ENCODE results near the gene NOTCH2. TPM values are rescaled to one million over a fixed set of nuclear protein-coding genes. Genes with fewer than 3 reads are reported as not detected.
"Not testable (repeated sequence)": the region's sequence is repeated elsewhere in the genome, so short reads cannot be mapped to it uniquely, and the experiment has no call there.

The NOTCH2 gene
- total RNA-seq, 3 donors from 2014 or later = 106 to 148 (median 123) TPM

- H3K27me3 ChIP-seq; H3K27ac ChIP-seq; H3K36me3 ChIP-seq; H3K4me3 ChIP-seq; H3K4me1 ChIP-seq; DNase-seq (ENCODE audit: low spot score in 2 of 2); H3K9me3 ChIP-seq; intact Hi-C loops (cut with DNase I; ENCODE audit: low total_unique reads): not testable (repeated sequence)
Measured at GRCh38 chr1:120098986-120099759, 29.7 kb upstream of the NOTCH2 start.

GRCh38 chr1:120096981-120097545, 27.6 kb upstream of the NOTCH2 start:
- H3K4me3 ChIP-seq; H3K4me1 ChIP-seq; H3K36me3 ChIP-seq; H3K27me3 ChIP-seq; H3K27ac ChIP-seq; DNase-seq (ENCODE audit: low spot score in 2 of 2); intact Hi-C loops (cut with DNase I; ENCODE audit: low total_unique reads); H3K9me3 ChIP-seq: not testable (repeated sequence)

- H3K4me3 ChIP-seq; H3K9me3 ChIP-seq; intact Hi-C loops (cut with DNase I; ENCODE audit: low total_unique reads); DNase-seq (ENCODE audit: low spot score in 2 of 2); H3K27me3 ChIP-seq; H3K27ac ChIP-seq; H3K4me1 ChIP-seq; H3K36me3 ChIP-seq: not testable (repeated sequence)
Measured at GRCh38 chr1:120093548-120094181, 24.2 kb upstream of the NOTCH2 start.

- H3K27ac ChIP-seq; DNase-seq (ENCODE audit: low spot score in 2 of 2); H3K36me3 ChIP-seq; H3K27me3 ChIP-seq; intact Hi-C loops (cut with DNase I; ENCODE audit: low total_unique reads); H3K4me3 ChIP-seq; H3K9me3 ChIP-seq; H3K4me1 ChIP-seq: not testable (repeated sequence)
Measured at GRCh38 chr1:120092232-120093218, 23.1 kb upstream of the NOTCH2 start.

GRCh38 chr1:120090830-120091229, 21.4 kb upstream of the NOTCH2 start:
- H3K9me3 ChIP-seq; H3K4me1 ChIP-seq; DNase-seq (ENCODE audit: low spot score in 2 of 2); H3K36me3 ChIP-seq; H3K27ac ChIP-seq; H3K4me3 ChIP-seq; intact Hi-C loops (cut with DNase I; ENCODE audit: low total_unique reads); H3K27me3 ChIP-seq: not testable (repeated sequence)

- DNase-seq (ENCODE audit: low spot score in 2 of 2); H3K27ac ChIP-seq; H3K4me1 ChIP-seq; H3K27me3 ChIP-seq; H3K9me3 ChIP-seq; H3K36me3 ChIP-seq; intact Hi-C loops (cut with DNase I; ENCODE audit: low total_unique reads); H3K4me3 ChIP-seq: not testable (repeated sequence)
Measured at GRCh38 chr1:120087959-120088358, 18.5 kb upstream of the NOTCH2 start.

GRCh38 chr1:120069920-120070214, 405 bp upstream of the NOTCH2 start:
- H3K4me3 ChIP-seq; H3K27me3 ChIP-seq; H3K36me3 ChIP-seq; H3K9me3 ChIP-seq; intact Hi-C loops (cut with DNase I; ENCODE audit: low total_unique reads); H3K27ac ChIP-seq; DNase-seq (ENCODE audit: low spot score in 2 of 2); H3K4me1 ChIP-seq: not testable (repeated sequence)

GRCh38 chr1:120068683-120069066, 787 bp downstream of the NOTCH2 start:
- DNase-seq (ENCODE audit: low spot score in 2 of 2); H3K9me3 ChIP-seq; H3K4me1 ChIP-seq; intact Hi-C loops (cut with DNase I; ENCODE audit: low total_unique reads); H3K36me3 ChIP-seq; H3K27me3 ChIP-seq: not testable (repeated sequence)
- H3K27ac ChIP-seq = peak overlapping the region; percentile 90 to 95
- H3K4me3 ChIP-seq = peak overlapping the region; percentile 63 to 86 (median 66)

- H3K4me3 ChIP-seq; H3K27ac ChIP-seq; DNase-seq (ENCODE audit: low spot score in 2 of 2); H3K36me3 ChIP-seq; intact Hi-C loops (cut with DNase I; ENCODE audit: low total_unique reads); H3K9me3 ChIP-seq; H3K4me1 ChIP-seq; H3K27me3 ChIP-seq: not testable (repeated sequence)
Measured at GRCh38 chr1:120048208-120048607, 21.3 kb downstream of the NOTCH2 start.

GRCh38 chr1:120041771-120042170, 27.7 kb downstream of the NOTCH2 start:
- H3K9me3 ChIP-seq; H3K4me3 ChIP-seq; DNase-seq (ENCODE audit: low spot score in 2 of 2); H3K4me1 ChIP-seq; H3K36me3 ChIP-seq; intact Hi-C loops (cut with DNase I; ENCODE audit: low total_unique reads); H3K27me3 ChIP-seq; H3K27ac ChIP-seq: not testable (repeated sequence)

- H3K9me3 ChIP-seq; intact Hi-C loops (cut with DNase I; ENCODE audit: low total_unique reads); DNase-seq (ENCODE audit: low spot score in 2 of 2); H3K4me1 ChIP-seq; H3K36me3 ChIP-seq; H3K27ac ChIP-seq; H3K4me3 ChIP-seq; H3K27me3 ChIP-seq: not testable (repeated sequence)
Measured at GRCh38 chr1:120032253-120032652, 37.2 kb downstream of the NOTCH2 start.

GRCh38 chr1:120023791-120024190, 45.7 kb downstream of the NOTCH2 start:
- DNase-seq (ENCODE audit: low spot score in 2 of 2); H3K27me3 ChIP-seq; H3K36me3 ChIP-seq; H3K4me3 ChIP-seq; H3K27ac ChIP-seq; H3K4me1 ChIP-seq; intact Hi-C loops (cut with DNase I; ENCODE audit: low total_unique reads); H3K9me3 ChIP-seq: not testable (repeated sequence)

Data from breast epithelium (tissue), 4 donors.